Measurements from ENCODE around the gene CACNA1H.
"Not testable (repeated sequence)": the region's sequence is repeated elsewhere in the genome, so short reads cannot be mapped to it uniquely, and the experiment has no call there.

- TF ChIP-seq POLR2A, POLR2AphosphoS5 (IDR thresholded peaks at IDR 0.05; ENCODE audit: low read depth, low read length): not testable (repeated sequence)
Observed at GRCh38 chr16:1228227-1228626, 75.3 kb downstream of the CACNA1H start.
